HG03175 (cell line): ENCODE data around the gene PRDM15.

ENCODE experiments used
- ATAC-seq: cut with Tn5 transposase; IDR thresholded peaks from one replicate; pipeline ENCODE4 v1.9.1; 2021; ENCODE audit warnings: mild to moderate bottlenecking, moderate library complexity; ENCODE audit not compliant: unreplicated experiment

PRDM15 gene

DNA sequence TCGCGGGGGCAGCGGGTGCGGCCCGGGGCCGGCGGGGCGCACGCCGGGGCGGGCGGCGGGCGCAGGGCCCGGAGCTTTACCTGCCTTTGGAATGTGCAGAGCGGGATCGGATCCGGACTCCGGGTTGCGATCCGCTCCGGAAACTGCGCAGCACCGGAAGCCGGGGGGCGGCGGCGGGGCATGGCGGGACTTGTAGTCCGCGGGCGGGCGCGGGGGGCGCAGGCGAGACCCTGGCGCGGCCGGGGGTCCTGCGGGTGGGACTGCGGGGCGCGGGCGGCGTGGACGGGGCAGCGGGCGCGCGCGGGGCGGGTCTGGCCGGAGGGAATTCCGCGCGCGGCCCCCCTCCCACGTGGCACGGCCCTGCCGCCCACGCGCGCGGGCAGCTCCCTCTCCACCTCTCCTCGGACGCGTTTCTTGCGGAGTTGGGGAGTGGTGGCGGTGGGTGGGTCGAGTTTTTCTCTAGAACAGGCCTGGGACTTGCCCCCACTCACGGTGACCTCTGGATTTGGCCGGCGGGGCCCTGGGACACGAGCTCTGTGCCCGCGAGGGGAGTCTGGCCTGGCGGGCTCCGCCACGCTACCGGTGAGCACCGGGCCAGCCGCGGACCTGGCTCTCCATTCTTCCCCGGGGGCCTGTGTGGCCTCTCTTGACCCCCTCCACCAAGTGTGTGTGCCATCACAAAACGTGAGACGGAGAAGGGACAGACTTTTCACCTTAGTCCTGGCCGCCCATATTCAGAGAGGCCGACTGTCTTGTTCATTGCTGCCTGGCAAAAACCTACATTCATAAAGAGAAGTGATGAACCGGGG, at the start of gene PRDM15:
TSS of gene PRDM15 (minus strand) at position 155 of the 809 bp plus-strand sequence. CDS start 18,981 bp downstream, outside the sequence.
- peak; percentile 76 for ATAC-seq

DNA sequence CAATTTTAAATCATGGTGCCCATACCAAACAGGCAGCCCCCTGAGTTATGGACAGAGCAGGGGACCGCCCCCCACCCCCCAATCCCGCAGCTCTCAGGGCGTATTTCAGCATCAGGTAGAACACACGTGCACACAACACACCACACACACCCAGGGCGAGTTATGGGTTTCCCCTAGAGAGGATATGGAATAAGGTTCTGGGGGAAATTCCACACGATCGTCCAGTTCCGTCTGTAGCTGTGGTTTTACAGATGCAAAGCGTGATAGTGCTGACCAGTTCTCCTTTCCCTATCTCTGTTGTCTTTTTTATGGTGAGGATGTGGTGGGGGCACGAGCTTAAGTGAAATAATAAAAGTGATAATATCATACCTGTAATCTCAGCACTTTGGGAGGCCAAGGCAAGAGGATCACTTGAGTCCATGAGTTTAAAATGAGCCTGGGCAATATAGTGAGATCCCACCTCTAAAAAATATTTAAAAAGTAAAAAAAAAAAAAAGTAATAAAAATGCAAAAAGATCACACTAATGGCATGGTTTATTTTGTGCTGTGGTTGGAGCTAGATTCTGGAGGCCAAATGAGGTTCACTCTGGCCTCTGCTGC, 49.6 kb upstream of the PRDM15 start:
- ATAC-seq = peak; percentile 55

DNA sequence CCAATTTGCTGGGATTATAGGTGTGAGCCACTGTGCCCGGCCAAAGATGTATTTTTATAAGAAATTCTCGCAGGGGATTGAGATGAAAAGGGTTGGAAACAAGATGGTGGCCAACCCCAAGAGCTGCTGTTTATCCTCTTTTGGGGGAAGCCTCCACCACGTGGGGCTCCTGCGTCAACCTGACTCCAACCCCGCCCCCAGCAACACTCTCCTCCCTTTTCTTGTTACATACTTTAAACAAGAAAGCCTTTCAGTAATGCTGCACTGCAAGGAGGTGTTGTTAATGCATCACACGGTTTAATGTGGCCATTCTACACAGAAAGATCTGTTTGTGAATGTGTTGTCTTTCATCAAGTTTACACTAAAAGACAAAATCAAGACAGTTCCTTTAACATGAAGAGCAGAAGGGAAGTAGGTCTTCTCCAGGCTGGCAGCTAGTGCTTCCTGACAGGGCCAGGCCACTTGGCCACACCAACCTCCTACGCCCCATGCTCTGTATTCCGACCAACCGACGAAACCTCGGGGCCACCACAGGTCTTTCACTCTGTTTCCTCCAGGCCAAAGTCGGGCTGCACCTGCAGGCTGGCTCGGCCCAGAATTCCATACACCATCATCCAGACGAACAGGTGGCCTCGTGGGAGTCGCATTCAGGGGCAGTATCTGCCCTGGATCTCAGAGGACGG, 48.7 kb upstream of the PRDM15 start:
- no peak for ATAC-seq

- ATAC-seq = peak; percentile 14
Observed at GRCh38 chr21:41926807-41927171, 47.6 kb upstream of the PRDM15 start.

DNA sequence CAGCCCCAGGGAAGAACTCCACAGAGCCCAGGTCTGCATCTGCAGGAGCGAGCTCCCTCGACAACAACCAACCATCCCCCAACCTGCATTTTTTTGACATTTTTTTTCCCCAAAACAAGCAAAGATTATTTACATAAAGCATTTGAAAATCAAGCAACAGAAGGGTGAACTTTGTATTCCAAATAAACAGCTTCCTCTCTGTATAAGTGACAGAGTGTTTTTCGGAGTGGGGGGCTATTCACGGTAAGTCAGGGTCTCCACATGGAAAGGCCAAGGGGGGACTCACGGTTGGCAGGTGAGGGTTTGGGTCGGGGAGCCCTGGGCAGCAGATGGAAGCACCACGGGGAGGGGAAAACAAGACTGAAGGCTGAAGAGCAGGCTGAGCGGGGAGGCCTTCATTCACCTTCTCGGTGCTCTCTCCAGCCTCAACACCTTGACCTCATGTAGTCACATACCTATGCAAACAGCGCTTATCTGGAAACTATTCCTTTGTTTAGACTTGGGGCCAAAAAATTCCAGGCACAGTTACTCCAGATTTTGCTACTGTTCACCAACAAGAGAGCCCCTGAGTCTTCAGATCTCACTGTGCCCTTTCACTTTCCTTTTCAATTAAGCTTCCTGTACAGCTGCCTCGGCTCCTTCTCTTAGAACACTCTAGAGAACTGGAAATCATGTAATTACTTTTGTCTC, 47.1 kb upstream of the PRDM15 start:
- ATAC-seq = peak; percentile 63

GRCh38 chr21:41925767-41926116, 46.6 kb upstream of the PRDM15 start:
- no peak for ATAC-seq

DNA sequence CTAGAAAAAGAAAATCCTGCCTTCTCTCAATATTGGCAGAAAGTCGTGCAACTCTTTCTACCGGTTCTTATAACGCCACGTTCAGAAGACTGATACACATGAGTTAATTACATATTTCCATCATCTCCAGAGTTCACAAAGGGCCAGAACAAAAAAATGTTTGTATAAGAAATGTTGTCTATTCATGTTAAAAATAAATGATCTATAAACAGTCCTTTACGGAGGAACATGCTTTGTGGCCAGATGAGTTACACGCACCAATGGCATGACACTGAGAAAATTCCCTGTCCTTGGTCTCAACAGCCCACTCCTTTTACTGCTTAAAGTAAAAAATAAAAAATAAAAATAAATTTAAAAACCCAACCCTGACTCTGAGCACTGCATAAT, 45.2 kb upstream of the PRDM15 start:
- ATAC-seq = no peak

GRCh38 chr21:41923631-41924367, 44.7 kb upstream of the PRDM15 start:
- ATAC-seq = no peak

DNA sequence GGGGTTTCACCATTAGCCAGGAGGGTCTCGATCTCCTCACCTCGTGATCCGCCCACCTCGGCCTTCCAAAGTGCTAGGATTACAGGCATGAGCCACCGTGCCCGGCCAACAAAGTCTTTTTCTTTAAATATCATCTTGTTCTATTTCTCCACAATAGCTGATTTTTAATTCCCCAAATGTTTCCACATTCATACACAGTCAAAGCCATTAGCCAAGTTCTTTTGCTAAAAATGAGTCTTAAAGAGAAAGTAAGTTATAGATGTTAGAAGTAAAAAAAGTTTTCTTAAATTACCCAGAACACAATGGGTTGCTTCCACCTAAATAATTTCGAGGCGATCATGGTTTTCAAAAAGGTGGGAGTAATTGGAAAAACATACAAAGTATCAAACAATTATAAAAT, 44.0 kb upstream of the PRDM15 start:
- ATAC-seq = no peak

- ATAC-seq = no peak
Observed at GRCh38 chr21:41921021-41921420, 41.9 kb upstream of the PRDM15 start.

GRCh38 chr21:41920476-41920875, 41.3 kb upstream of the PRDM15 start:
- no peak for ATAC-seq

DNA sequence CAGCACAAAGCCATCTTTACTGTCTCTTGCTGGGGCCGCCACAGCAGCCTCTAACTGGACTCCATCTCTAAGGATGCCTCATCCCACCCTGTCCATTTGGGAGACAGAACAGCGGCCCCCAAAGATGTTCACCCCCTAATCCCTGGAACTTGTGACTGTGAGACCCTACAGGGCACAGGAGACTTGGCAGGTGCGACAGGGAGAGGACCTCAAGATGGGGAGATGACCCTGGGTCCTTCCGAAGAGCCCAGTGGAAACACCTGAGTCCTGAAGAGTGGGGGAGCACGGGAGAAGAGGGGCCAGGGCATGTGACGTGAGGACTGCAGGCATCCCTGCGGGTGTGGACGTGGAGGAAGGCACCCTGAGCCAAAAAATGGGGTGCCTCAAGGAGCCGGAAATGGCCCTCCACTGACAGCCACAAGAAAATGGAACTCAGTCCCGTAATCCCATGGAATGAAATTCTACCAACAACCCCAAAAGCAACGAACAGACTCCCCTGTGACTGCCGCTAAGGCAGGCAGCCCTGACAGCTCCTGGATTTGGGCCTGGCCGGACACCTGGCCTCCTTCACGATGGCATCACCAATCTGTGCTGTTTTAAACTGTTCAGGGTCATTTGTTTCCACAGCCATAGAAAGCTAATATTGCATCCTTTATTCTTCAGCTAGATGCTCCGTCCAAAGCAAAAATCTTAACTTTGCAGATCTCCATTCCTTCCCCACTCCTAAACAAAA, 40.7 kb upstream of the PRDM15 start:
- ATAC-seq = no peak

- ATAC-seq = no peak
Observed at GRCh38 chr21:41918561-41919358, 39.6 kb upstream of the PRDM15 start.

DNA sequence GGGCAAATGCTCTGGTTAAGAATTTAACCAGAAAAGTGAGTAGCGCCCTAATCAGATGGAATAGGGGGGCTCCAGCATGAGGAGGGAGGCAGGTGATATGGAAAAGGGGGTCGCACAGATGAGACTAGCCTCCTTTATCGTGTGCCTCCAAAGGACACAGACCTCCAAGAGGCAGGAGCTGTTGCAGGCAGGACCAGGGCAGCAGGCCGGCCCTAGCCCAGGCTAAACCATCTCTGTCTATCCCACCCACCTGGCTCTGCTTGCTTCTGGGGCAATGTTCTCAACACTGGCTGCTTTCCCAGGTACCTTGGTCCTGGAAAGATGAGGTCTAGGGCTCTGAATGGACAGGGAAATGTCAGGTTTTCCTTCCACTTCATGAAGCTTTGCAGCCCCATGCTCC, 38.4 kb upstream of the PRDM15 start:
- no peak for ATAC-seq

DNA sequence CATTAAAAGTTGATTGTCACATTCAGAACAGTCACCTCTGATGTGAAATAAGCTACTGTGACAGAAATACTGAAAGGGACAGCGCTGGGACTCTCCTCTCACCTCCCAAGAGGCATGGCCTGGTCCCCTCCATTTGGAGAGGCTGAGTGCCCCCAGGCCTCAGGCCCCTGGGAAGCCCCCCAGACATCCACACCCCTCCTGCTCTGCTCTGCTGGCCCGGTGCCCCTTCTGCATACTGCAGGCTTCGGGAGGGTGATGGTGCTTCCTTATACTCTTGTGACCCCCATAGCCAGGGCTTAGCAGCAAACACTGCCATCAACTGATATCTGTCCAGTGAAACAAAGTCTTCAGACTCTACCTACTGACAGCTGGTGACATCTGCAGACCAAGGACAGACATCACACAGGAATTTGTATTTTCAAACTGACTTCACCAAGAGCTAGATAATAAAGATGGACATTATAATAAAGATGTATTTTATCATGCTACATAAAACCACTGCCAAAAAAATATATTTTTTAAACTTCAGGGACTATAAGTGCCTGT, 37.8 kb upstream of the PRDM15 start:
- no peak for ATAC-seq

DNA sequence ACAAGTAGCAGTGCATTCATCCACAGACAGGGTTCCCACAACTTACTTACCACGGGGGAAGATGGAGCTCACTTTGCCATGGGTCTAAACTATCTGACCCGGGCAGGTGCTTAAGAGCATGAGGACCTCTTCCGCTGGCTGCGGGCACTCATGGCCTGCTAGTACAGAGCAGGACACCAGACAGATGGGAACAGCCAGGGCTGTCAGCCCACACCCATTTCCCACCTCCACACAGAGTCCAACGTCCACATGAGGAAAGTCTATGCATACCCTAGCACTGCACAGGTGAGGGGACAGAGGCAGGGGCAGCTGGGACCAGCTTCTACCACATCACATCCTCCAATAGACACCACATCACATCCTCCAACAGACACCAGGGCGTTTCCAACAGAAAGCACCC, 35.8 kb upstream of the PRDM15 start:
- no peak for ATAC-seq

DNA sequence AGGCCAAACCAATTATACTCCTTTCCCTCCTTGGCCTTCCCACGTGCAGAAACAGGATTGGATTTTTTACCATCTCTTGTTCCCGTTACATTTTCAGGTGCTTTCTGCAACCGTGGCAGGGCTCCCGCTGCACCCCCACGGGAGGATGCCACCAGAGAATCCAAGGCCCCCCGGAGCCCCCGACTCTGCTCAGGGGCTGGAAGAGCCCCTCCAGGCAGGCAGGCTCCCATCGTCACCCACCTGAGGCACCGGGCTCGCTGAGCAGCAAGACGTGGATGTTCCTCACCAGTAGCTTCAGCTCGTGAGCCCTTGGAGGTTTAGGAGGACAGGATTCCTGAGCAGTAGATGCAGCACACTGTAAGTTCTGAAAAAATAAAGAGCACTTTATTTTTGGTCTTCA, 35.2 kb upstream of the PRDM15 start:
- no peak for ATAC-seq

DNA sequence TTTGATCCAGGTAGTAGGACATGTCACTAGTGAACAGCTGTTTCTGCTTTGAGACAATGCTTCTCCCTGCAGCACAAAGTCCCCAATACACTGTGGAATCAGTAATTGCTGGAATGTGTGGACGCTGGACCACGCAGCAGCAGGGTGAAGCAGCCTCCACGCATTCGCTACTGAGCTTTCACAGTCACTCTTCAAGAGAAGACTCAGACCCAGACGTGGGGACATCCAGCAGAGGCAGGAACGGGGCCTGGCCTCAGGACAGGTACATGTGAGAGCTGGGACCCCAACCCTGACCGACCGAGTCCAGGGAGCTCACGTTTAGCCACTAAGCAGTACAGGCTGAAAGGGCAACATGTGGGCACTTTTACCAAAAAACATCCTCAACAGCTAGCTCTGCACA, 34.1 kb upstream of the PRDM15 start:
- no peak for ATAC-seq

GRCh38 chr21:41908829-41909228, 29.7 kb upstream of the PRDM15 start:
- ATAC-seq = no peak
